ENCODE results near the gene PDCD2L. TPM values are rescaled to one million over a fixed set of nuclear protein-coding genes. Genes with fewer than 3 reads are reported as not detected.
"Not testable (repeated sequence)": the region's sequence is repeated elsewhere in the genome, so short reads cannot be mapped to it uniquely, and the experiment has no call there.

The PDCD2L gene
- polyA plus RNA-seq, 4 donors: 12.3 to 15.3 (median 14.9) TPM

DNA sequence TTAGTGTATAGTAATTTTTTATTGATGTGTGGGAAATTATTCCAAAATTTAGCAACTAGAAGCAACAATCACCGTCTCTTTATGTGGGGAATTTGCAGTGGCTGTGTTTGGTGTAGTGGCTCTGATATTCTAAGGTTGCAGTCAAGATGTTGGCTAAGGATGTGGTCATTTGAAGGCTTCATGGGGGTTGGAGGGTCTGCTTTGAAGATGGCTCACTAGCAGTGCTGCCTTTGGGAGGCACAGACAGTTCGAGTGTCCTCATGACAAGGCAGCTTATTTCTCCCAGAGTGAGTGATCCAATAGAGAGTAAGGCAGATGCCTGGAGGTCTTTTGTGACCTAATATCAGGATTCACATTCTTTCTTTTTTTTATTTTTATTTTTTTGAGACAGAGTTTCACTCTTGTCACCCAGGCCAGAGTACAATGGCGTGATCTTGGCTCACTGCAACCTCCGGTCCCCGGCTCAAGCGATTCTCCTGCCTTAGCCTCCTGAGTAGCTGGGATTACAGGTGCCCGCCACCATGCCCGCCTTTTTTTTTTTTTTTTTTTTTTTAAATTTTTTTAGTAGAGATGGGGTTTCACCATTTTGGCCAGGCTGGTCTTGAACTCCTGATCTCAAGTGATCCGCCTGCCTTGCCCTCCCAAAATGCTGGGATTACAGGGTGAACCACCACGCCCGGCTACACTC, 30.5 kb upstream of the PDCD2L start:
- no peak for DNase-seq (ENCODE audit: low read depth in 4 of 4, low spot score in 3 of 4)

DNA sequence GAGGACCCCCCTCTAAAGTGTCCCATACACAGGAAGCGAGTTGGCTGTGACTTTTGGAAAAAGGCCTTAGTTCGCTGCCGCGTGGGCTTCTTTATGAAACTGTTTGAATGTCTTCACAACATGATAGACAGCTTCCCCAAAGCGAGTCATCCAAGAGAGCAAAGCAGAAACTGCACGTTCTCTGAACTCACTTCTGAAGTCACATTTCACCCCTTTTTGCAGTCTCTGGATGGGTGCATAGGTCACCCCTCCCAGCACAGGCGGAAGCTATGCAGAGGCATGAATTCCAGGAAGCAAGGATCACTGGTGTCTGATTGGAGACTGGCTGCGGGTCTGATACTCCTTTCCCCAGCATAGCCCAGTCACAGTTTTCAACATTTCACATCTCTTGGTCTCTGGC, 28.6 kb upstream of the PDCD2L start:
- DNase-seq (ENCODE audit: low read depth in 4 of 4, low spot score in 3 of 4): no peak

DNA sequence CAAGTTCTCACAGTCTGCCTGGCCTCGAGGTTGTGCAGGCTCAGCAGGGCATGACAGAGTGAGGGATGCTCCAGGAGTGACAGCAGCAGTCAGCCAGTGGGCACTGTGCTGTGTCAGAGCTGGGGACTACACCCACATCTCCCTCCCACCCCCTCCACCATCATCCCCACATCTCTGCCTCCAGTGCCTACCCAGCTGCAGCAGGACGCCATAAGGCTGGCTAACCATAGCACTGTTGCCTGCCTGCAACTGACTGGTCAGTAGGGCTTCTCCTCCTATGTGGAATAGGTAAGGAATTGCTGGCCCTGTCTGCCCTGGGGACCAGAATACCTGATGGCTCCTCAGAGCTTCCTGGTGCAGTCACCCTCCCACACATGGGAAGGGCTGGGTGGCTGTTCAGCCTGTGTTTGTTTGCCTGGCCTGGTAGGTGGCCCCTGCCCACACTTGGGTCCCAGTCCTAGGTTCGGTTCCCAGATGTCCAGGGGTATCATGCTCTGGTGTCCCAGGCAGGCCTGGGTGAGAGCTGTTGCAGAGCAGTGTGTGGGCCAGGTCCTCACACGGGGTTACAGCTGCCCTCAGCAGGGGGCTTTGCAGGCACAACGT, 23.5 kb upstream of the PDCD2L start:
- no peak for DNase-seq (ENCODE audit: low read depth in 4 of 4, low spot score in 3 of 4)

DNA sequence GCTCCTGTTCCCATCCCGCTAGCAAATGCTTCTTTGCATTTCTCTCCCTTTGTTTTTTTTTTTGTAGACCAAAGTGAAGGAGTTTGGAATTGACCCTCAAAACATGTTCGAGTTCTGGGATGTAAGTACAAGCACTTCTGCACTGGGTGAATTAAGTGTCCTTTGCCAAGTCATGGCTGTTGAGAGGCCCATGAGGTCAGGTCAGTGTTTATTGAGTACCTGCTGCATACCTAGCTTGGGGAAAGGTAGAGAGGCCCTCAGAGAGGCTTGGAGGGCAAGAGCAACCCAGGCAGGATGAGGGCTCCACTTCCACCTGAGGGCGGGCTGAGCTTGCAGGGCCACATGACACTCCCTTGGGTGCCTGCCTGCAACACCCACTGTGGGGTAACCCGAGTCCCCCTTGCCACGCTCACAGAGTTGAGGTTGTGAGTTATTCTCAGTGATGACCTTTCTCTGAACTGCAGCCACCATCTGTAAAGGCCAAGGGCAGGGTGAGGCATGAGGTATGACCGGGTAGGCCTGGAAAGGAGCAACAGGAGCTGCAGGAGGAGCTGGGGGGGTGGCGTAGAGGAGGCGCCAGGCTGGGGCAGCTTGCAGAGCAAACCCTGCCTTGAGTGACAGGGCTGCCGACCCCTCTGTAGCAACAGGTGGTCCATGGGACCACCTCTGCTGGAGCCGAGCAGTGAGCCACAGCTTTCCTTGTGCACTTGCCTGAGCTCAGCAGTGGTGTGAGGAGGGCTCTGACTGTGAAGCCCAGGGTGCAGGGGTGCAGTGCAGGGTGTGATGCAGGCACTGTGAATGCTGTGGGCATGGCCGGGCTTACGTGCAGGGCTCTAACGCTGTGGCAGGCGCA, 22.6 kb upstream of the PDCD2L start:
- DNase-seq (ENCODE audit: low read depth in 4 of 4, low spot score in 3 of 4): no peak

DNA sequence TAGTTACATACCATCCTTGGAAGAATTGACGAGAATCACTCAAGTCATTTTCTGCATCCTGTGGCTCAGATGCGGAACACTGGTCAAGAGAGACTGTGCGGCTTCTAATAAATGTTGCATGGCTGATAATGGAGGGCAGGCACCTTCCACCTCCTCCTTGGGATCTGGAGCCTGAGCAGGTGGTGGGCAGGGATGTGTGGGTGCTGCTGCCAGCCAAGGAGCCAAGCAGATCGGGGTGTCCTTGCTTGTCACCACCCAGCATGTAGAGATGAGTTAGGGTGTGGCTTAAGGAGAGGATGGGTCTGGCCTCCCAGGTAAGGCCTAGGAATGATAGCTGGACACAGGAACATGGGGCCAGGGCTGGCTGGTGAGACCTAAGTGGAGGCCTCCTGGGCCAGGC, 21.7 kb upstream of the PDCD2L start:
- no peak for DNase-seq (ENCODE audit: low read depth in 4 of 4, low spot score in 3 of 4)

DNA sequence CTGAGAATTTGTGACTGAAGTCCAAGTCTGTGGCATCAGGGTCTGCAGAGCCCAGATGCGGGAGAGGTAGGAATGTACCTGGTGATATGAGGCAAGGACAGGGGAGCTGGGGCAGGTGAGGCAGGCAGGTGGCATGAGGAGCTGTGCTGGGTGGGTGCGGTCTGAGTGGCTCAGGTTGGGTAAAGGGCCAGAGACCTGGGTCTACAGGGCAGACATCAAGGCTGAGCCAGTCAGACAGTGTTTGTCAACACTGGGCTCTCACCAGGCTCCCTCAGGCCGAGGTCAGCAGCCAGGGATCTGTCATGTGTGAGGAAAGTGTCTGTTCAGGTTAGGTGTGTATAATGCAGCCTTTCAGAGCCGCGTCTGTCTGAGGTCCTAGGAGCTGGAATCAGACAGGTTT, 20.6 kb upstream of the PDCD2L start:
- no peak for DNase-seq (ENCODE audit: low read depth in 4 of 4, low spot score in 3 of 4)

DNA sequence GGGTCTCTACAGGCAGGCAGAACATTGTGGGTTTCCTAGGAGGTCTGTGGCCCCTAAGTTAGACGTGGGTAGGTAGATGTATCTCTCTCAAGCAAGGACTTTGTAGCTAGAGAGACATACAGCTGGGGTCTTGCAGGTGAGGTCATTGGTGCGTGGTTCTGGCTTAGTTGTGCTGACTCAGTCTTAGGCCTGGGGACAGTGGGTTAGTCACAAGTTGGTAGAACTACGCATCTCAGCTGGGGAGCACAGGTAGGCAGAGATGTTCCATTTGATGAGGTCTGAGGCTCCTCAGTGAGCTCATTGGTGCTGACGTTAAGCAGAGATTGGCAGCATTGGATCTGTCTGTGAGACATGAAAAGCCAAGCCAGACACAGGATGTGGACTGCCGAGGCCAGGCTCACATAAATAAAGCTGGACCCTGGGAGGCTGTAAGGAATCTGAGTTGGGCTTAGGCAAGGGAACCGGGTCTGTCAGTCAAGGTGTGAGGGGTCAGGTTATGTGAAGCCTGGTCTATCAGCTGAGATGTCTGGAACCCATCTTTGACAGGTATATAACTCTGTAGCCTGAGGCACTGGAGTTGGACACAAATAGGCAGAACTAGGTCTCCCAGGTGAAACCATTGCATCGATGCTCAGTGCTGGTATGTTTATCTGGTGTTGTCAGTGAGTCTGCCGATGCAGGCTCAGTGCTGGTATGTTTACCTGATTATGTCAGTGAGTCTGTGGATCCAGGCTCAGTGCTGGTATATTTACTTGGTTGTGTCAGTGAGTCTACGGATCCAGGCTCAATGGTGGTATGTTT, 17.4 kb upstream of the PDCD2L start:
- no peak for DNase-seq (ENCODE audit: low read depth in 4 of 4, low spot score in 3 of 4)

DNA sequence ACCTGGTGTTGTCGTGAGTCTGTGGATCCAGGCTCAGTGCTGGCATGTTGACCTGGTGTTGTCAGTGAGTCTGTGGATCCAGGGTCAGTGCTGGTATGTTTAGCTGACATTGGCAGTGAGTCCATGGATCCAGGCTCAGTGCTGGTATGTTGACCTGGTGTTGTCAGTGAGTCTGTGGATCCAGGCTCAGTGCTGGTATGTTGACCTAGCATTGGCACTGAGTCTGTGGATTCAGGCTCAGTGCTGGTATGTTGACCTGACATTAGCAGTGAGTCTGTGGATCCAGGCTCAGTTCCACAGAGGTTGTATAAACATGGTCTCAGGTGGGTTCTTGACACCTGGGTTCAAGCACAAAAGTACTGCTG, 16.8 kb upstream of the PDCD2L start:
- DNase-seq (ENCODE audit: low read depth in 4 of 4, low spot score in 3 of 4): no peak

DNA sequence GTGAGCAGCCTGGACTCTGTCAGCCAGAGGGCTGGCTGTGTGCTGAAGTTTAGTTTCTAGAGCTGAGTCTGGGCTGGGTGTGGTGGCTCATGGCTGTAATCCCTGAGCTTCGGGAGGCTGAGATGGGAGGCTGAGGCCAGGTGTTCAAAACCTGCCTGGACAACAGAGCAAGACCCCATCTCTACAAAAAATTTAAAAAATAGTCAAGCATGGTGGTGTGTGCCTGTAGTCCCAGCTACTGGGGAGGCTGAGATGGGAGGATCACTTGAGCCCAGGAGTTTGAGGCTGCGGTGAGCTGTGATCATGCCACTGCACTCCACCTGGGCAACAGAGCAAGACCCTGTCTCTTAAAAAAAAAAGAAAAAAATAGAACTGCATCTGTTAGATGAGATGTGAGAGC, 15.5 kb upstream of the PDCD2L start:
- not testable (repeated sequence) for DNase-seq (ENCODE audit: low read depth in 4 of 4, low spot score in 3 of 4)

DNA sequence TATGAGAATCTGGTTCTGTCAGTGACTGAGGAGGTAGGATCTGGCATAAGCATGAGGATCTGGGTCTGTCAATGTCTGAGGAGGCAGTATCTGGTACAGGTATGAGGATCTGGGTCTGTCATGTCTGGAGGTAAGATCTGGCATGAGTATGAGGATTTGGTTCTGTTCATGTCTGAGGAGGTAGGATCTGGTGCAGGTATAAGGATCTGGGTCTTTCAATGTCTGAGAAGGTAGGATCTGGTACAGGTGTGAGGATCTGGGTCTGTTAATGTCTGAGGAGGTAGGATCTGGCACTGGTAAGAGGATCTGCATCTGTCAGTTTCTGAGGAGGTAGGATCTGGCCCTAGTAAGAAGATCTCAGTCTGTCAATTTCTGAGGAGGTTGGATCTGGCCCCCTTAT, 12.4 kb upstream of the PDCD2L start:
- DNase-seq (ENCODE audit: low read depth in 4 of 4, low spot score in 3 of 4): no peak

DNA sequence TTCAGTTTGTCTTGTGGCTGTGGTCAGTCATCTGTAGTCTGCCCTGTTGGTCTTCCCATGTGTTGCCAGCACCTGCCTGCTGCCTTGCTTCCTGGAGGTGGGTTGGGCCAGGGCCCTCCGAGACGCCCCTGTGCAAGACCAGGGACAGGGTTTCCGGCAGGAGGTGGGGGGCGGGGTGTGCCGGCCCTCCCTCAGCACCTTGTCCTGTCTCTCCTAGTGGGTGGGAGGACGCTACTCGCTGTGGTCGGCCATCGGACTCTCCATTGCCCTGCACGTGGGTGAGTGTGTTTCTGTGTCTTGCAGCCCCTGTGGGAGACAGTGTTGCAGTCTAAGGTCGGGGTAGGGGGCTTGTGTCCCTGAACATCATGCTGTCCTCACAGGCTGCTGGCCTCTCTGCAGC, 11.2 kb upstream of the PDCD2L start:
- DNase-seq (ENCODE audit: low read depth in 4 of 4, low spot score in 3 of 4): no peak

DNA sequence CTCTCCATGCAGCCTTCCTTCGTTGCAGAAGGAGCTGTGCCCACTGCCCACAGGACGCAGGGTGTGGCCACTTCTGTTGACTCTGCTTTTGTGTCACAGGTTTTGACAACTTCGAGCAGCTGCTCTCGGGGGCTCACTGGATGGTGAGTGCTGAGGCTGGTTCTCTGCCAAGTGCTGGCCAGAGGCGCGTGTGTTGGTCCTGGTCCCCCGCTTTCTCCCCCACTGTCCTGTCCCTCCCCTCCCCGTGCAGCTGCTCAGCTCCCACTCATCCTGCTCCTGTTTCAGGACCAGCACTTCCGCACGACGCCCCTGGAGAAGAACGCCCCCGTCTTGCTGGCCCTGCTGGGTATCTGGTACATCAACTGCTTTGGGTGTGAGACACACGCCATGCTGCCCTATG, 10.6 kb upstream of the PDCD2L start:
- no peak for DNase-seq (ENCODE audit: low read depth in 4 of 4, low spot score in 3 of 4)

DNA sequence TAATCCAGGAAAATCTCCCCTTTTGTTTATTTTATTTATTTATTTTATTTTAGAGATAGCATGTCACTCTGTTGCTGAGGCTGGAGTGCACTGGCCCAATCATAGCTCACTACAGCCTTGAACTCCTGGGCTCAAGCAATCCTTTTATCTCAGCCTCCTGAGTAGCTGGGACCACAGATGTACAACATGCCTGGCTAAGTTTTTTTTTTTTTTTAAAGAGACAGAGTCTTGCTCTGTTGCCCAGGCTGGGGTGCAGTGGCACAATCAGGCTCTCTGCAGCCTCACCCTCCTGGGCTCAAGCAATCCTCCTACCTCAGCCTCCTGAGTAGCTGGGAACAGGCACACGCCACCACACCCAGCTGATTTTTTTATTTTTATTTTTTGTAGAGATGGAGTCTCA, 6.3 kb upstream of the PDCD2L start:
- no peak for DNase-seq (ENCODE audit: low read depth in 4 of 4, low spot score in 3 of 4)

DNA sequence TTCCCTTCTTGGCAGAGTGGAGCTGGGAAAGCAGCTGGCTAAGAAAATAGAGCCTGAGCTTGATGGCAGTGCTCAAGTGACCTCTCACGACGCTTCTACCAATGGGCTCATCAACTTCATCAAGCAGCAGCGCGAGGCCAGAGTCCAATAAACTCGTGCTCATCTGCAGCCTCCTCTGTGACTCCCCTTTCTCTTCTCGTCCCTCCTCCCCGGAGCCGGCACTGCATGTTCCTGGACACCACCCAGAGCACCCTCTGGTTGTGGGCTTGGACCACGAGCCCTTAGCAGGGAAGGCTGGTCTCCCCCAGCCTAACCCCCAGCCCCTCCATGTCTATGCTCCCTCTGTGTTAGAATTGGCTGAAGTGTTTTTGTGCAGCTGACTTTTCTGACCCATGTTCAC, 4.3 kb upstream of the PDCD2L start:
- no peak for DNase-seq (ENCODE audit: low read depth in 4 of 4, low spot score in 3 of 4)

DNA sequence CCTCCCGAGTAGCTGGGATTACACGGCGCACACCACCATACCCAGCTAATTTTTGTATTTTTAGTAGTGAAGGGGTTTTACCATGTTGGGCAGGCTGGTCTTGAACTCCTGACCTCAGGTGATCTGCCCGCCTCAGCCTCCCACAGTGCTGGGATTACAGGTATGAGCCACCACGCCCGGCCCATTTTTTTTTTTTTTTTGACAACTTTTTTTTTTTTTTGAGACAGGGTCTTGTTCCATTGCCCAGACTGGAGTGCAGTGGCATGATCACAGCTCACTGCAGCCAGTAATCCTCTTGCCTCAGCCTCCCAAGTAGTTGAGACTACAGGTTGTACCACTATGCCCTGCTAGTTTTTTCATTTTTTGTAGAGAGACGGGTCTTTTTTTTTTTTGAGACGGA, 3.4 kb upstream of the PDCD2L start:
- not testable (repeated sequence) for DNase-seq (ENCODE audit: low read depth in 4 of 4, low spot score in 3 of 4)

DNA sequence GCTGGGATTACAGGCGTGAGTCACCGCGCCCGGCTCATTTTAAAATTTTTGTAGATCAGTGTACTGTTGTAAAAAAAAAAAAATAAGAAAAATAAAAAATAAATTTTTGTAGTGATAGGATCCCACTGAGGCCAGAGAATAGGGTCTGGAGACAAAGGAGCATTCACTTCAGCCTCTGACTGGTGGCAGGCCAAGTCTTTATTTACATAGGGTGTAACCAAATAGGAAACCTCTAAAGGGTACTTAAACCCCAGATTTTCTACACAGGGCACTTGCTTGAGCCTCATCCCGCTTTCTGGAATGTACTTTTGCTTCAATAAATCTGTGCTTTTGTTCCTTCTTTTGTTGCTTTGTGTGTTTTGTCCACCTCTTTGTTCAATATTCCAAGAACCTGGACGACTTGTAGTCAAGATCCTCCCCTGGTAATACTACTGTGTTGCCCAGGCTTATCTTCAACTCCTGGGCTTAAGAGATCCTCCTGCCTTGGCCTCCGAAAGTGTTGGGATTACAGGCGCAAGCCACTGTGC, 2.1 kb upstream of the PDCD2L start:
- DNase-seq (ENCODE audit: low read depth in 4 of 4, low spot score in 3 of 4): no peak

DNA sequence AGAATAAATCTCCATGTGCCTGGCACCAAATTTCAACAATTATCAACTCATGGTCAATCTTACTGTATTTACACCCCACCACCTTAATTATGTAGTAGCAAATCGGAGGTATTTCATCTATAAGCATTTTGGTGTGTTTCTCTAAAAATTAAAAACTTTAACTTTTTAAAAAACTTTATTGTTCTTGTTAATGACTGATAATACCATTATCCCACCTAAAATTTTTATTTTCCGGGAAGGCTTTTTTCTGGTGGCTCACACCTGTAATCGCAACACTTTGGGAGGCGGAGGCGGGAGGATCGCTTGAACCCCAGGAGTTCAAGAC, 453 bp upstream of the PDCD2L start:
- no peak for DNase-seq (ENCODE audit: low read depth in 4 of 4, low spot score in 3 of 4)

DNA sequence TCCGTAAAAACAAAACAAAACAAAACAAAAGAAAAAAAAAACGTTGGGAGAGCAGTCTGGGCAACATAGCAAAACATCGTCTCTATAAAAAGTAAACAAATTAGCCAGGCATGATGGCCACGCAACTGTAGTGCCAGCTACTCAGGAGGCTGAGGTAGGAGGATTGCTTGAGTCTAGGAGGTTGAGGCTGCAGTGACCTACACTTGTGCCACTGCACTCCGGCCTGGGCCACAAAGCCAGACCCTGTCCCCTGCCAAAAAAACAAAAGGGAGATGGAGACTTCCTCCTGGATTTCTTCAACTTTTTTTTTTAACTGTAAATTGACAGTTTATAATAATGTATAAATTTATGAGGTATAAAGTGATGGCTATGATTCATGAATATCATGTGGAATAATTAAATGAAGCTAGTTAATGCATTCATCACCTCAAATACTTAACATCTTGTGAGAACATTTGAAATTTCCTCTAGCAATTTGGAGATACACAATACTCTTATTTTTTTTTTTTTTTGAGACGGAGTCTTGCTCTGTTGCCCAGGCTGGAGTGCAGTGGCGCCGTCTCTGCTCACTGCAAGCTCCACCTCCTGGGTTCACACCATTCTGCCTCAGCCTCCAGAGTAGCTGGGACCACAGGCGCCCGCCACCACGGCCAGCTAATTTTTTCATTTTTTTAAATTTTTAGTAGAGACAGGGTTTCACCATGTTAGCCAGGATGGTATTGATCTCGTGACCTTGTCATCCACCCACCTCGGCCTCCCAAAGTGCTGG, 1.9 kb downstream of the PDCD2L start:
- DNase-seq (ENCODE audit: low read depth in 4 of 4, low spot score in 3 of 4): no peak

DNA sequence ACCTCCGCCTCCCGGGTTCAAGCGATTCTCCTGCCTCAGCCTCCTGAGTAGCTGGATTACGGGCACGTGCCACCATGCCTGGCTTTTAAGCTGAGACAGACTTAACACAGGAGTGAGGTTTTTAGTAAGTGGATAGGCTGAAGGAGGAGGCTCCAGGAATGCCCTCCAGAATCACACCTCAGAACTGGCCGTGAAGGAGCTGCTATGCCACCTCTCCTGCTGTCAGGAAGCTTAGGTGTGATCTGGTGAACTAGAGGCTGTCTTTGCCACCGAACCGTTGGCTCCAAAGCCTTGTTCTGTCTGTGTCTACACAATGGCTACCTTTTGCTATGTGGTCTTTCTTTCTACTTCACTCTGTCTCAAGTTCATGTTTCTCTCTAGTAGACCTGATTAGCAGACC, 4.2 kb downstream of the PDCD2L start:
- no peak for DNase-seq (ENCODE audit: low read depth in 4 of 4, low spot score in 3 of 4)
